RWPE2 (cell line): Measurements from ENCODE around the gene MYL2.

Experiments
- ATAC-seq: fragments of 200-7000 bp; cut with Tn5 transposase; 3 replicates; pipeline ENCODE4 v1.9.1; 2021; ENCODE audit warnings: low read depth
- DNase-seq: peaks from one replicate; pipeline ENCODE4 v3.0.0-alpha.2; 2020; ENCODE audit warnings: low spot score
- H3K27ac ChIP-seq: fragments of 450-650 bp; 2 replicates; pipeline ENCODE4 v1.5.1; 2017; ENCODE audit warnings: mild to moderate bottlenecking; ENCODE audit not compliant: poor library complexity, severe bottlenecking
- H3K27me3 ChIP-seq: fragments of 250-450 bp; sonication (Bioruptor Pico); 2 replicates; pipeline ENCODE4 v1.5.1; 2021; ENCODE audit warnings: mild to moderate bottlenecking, moderate library complexity; ENCODE audit not compliant: insufficient read depth, poor library complexity, severe bottlenecking
- H3K36me3 ChIP-seq: fragments of 250-450 bp; sonication (Bioruptor Pico); 2 replicates; pipeline ENCODE4 v1.5.1; 2020; ENCODE audit warnings: low read depth, mild to moderate bottlenecking, moderate library complexity
- H3K4me1 ChIP-seq: fragments of 250-450 bp; sonication (Bioruptor Pico); 2 replicates; pipeline ENCODE4 v1.5.1; 2021; ENCODE audit warnings: mild to moderate bottlenecking, moderate library complexity; ENCODE audit not compliant: insufficient read depth, poor library complexity, severe bottlenecking
- H3K4me3 ChIP-seq: fragments of 250-450 bp; sonication (Bioruptor Pico); 2 replicates; pipeline ENCODE4 v1.5.1; 2021; ENCODE audit warnings: mild to moderate bottlenecking, moderate library complexity; ENCODE audit not compliant: severe bottlenecking
- H3K9me3 ChIP-seq: fragments of 250-450 bp; sonication (Bioruptor Pico); 2 replicates; pipeline ENCODE4 v1.5.1; 2021; ENCODE audit warnings: mild to moderate bottlenecking, moderate library complexity; ENCODE audit not compliant: severe bottlenecking
- TF ChIP-seq, protein P1 (sequence below): fragments of 450-650 bp; IDR thresholded peaks from one replicate; pipeline ENCODE4 v1.5.1; 2017; ENCODE audit warnings: mild to moderate bottlenecking, moderate library complexity; ENCODE audit not compliant: poor library complexity, severe bottlenecking

MYL2 gene

DNA sequence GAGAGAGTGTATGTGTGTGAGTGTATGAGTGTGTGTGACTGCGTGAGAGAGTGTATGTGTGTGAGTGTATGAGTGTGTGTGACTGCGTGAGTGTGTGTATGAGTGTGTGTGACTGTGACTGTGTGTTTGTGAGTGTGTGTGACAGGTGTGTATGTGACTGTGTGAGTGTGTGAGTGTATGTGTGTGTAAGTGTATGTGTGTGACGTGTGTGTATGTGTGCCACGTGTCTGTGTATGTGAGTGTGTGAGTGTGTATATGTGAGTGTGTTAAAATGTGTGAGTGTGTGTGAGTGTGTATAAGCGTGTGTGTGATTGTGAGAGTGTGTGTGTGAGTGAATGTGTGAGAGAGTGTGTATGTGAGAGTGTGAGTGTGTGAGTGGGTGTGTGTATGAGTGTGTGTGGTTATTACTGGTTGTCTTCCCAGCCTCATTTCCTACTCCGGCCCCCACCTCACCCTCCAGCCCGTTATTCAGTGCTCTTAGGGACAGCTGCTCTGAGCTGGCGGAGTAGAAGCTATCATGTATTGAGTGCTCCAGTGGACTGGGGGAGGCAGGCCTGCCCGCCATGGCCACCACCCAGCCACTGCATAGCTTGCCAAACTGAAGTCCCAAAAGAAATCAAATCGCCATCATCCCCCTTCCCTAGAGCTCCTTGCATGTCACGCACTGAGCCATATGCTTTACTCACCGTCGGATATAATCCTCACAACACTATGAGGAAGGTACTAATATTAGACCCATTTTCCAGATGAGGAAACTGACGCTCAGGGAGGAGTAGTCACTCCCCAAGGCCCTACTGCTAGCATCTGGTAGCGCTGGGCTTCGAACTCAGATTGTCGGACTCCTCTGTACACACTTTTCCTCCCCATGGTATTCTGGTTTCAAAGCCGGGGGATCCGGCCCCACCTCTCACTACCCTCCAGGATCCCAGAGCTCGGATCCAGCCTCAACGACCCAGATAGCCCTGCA lies 10.3 kb upstream of the MYL2 start:
- ATAC-seq (no peak), DNase-seq (no peak)
- no peaks in the 10 kb centered on the region for H3K9me3 ChIP-seq
- no peaks in the 10 kb centered on the region for H3K36me3 ChIP-seq
- H3K4me1 ChIP-seq, result peaks cover 16% of the 10 kb centered on the region
- H3K27ac ChIP-seq, result no peak overlapping the region
- no peaks in the 10 kb centered on the region for H3K27me3 ChIP-seq
- no peak overlapping the region for H3K4me3 ChIP-seq
- TF ChIP-seq, protein P1, sequence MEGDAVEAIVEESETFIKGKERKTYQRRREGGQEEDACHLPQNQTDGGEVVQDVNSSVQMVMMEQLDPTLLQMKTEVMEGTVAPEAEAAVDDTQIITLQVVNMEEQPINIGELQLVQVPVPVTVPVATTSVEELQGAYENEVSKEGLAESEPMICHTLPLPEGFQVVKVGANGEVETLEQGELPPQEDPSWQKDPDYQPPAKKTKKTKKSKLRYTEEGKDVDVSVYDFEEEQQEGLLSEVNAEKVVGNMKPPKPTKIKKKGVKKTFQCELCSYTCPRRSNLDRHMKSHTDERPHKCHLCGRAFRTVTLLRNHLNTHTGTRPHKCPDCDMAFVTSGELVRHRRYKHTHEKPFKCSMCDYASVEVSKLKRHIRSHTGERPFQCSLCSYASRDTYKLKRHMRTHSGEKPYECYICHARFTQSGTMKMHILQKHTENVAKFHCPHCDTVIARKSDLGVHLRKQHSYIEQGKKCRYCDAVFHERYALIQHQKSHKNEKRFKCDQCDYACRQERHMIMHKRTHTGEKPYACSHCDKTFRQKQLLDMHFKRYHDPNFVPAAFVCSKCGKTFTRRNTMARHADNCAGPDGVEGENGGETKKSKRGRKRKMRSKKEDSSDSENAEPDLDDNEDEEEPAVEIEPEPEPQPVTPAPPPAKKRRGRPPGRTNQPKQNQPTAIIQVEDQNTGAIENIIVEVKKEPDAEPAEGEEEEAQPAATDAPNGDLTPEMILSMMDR, result no peak

DNA sequence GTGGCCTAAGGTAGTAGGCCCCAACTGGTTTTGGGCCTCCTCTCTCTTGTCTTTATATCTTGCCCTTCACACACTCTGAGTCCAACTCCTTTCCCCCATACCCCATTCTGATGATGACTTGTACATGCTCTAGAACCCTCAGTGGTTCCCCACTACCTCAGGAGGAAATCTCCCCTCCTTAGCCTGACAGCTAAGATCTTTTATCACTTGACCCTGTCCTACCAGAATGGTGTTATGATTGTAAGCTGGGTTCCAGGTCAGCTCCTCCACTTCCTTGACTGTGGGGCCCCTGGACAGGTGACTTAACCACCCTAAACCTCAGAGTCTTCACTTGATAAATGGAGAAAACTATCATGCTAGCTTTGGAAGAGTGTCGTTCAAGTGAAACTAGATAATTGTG lies 9.4 kb upstream of the MYL2 start:
- no peaks in the 10 kb centered on the region for H3K36me3 ChIP-seq
- no peak for DNase-seq
- no peaks in the 10 kb centered on the region for H3K27me3 ChIP-seq
- H3K4me1 ChIP-seq, result peaks cover 10% of the 10 kb centered on the region
- ATAC-seq, result no peak
- TF ChIP-seq, protein P1, result no peak
- H3K4me3 ChIP-seq, result no peak overlapping the region
- H3K27ac ChIP-seq, result no peak overlapping the region
- H3K9me3 ChIP-seq, result no peaks in the 10 kb centered on the region

DNA sequence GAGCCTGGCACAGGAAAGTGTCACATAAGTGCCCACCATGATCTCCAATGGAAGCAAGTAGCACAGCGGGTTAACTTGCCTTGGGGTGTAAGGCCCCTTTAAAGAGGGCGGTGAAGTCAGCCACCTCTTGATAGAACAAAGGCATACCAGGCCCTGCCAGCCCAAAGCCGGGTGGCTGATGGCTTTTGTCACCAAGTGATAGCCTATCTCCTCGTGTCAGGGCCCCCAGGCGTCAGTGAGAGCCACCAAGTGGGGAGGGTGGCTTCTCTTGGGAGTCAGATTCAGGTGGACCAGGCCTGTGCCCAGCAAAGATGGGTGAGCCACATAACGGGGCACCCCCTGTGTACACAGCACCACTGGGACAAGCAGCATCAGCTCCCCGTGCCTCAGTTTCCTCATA lies 8.3 kb upstream of the MYL2 start:
- H3K9me3 ChIP-seq, result no peaks in the 10 kb centered on the region
- TF ChIP-seq, protein P1, result no peak

DNA sequence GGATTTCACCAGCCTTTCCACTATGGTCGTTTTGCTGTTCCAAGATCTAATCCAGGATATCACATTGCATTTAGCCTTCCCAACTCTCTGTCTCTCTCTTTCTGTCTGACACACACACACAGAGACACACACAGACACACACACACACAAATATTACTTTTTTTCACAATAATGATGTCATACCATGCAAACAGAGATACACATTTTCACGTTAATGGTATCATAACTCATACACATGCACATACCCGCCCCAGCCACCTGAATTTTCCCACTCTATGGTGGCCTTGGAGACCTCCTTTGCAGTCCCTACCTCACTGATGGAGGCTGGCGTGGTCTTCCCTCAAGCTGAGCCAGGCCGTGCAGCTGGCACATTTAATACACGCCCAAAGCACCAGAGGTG lies 7.2 kb upstream of the MYL2 start:
- Histone ChIP-seq H3K4me1 (no peaks in the 10 kb centered on the region), H3K27me3 (no peaks in the 10 kb centered on the region), H3K4me3 (no peak overlapping the region), H3K27ac (no peak overlapping the region), H3K36me3 (no peaks in the 10 kb centered on the region), H3K9me3 (no peaks in the 10 kb centered on the region)
- no peak for DNase-seq
- ATAC-seq, result no peak
- TF ChIP-seq, protein P1, result no peak

More for the DNA sequence above, 8.3 kb upstream of the MYL2 start:
- no peak overlapping the region for H3K4me3 ChIP-seq
- H3K27ac ChIP-seq, result no peak overlapping the region
- H3K27me3 ChIP-seq, result no peaks in the 10 kb centered on the region
- H3K4me1 ChIP-seq, result peaks cover under 1% of the 10 kb centered on the region
- DNase-seq (no peak), ATAC-seq (no peak)
- H3K36me3 ChIP-seq, result no peaks in the 10 kb centered on the region
